IMR-90 (cell line): Measurements from ENCODE around the gene FEN1. TPM values are rescaled to one million over a fixed set of nuclear protein-coding genes. Genes with fewer than 3 reads are reported as not detected.

Source experiments
- ATAC-seq: fragments of 200-7000 bp; cut with Tn5 transposase; 2 replicates; pipeline ENCODE4 v1.9.1; 2020; ENCODE audit warnings: low read depth, mild to moderate bottlenecking, moderate library complexity
- BruUV-seq: library from RNA; stranded (reverse); fragments of 400-500 nt; replicated peaks from 2 replicates; lab custom pipeline; 2021; lab: Mats Ljungman, UMichigan
- CTCF ChIA-PET: fragments of 300-600 bp; formaldehyde crosslinking; extraction: SDS; loops from one replicate; lab custom pipeline; 2021; ENCODE audit warnings: antibody characterized with exemption; lab: Yijun Ruan, JAX
- POLR2A ChIA-PET: fragments of 300-600 bp; sonication (Branson Sonifier 250); formaldehyde crosslinking; loops from one replicate; lab custom pipeline; 2022; ENCODE audit warnings: antibody characterized with exemption; ENCODE audit not compliant: unreplicated experiment; lab: Charles Lee
- DNase-seq: peaks from one replicate; pipeline ENCODE4 v3.0.0; 2013
- H2AFZ ChIP-seq: replicated peaks from 2 replicates; pipeline ENCODE3; 2013; ENCODE audit warnings: low read length, mild to moderate bottlenecking; ENCODE audit not compliant: poor library complexity
- H2AK5ac ChIP-seq: 2 replicates; pipeline ENCODE4 v1.6.1; 2013; ENCODE audit warnings: low read depth, low read length, inconsistent platforms
- H2AK9ac ChIP-seq: replicated peaks from 2 replicates; pipeline ENCODE3; 2013; ENCODE audit warnings: mild to moderate bottlenecking, low read depth, low read length, moderate library complexity; ENCODE audit not compliant: poor library complexity
- H2BK120ac ChIP-seq: 2 replicates; pipeline ENCODE4 v1.6.1; 2013; ENCODE audit warnings: low read depth, low read length, inconsistent platforms
- H2BK15ac ChIP-seq: 3 replicates; pipeline ENCODE4 v1.6.1; 2013; ENCODE audit warnings: low read depth, low read length, inconsistent platforms
- H2BK20ac ChIP-seq: 2 replicates; pipeline ENCODE4 v1.6.1; 2013; ENCODE audit warnings: low read depth, mild to moderate bottlenecking, inconsistent platforms, low read length, moderate library complexity
- H2BK5ac ChIP-seq: 2 replicates; pipeline ENCODE4 v1.6.1; 2013; ENCODE audit warnings: mild to moderate bottlenecking, low read depth, low read length, inconsistent platforms; ENCODE audit not compliant: poor library complexity, severe bottlenecking
- H3K14ac ChIP-seq: replicated peaks from 2 replicates; pipeline ENCODE4 v1.6.1; 2013; ENCODE audit warnings: low read depth, low read length, inconsistent platforms
- H3K18ac ChIP-seq: 2 replicates; pipeline ENCODE4 v1.6.1; 2013; ENCODE audit warnings: low read depth, low read length, control low read depth
- H3K23ac ChIP-seq: 2 replicates; pipeline ENCODE4 v1.6.1; 2013; ENCODE audit warnings: low read depth, low read length, inconsistent platforms
- H3K27ac ChIP-seq: 2 replicates; pipeline ENCODE4 v1.5.1; 2013; ENCODE audit warnings: mild to moderate bottlenecking, control low read depth, low read length; ENCODE audit not compliant: insufficient read depth
- H3K27me3 ChIP-seq: 2 replicates; pipeline ENCODE4 v1.6.1; 2013; ENCODE audit warnings: low read length; ENCODE audit not compliant: control insufficient read depth, insufficient read depth
- H3K36me3 ChIP-seq: 2 replicates; pipeline ENCODE4 v1.6.1; 2013; ENCODE audit warnings: low read length, mixed read lengths; ENCODE audit not compliant: control insufficient read depth, insufficient read depth
- H3K4ac ChIP-seq: 2 replicates; pipeline ENCODE4 v1.6.1; 2013; ENCODE audit warnings: low read depth, low read length, inconsistent platforms
- H3K4me1 ChIP-seq: 2 replicates; pipeline ENCODE4 v1.6.1; 2013; ENCODE audit warnings: low read length, mixed read lengths; ENCODE audit not compliant: control insufficient read depth, insufficient read depth
- H3K4me2 ChIP-seq: 2 replicates; pipeline ENCODE4 v1.6.1; 2013; ENCODE audit warnings: low read depth, mild to moderate bottlenecking, control low read depth, low read length, moderate library complexity
- H3K4me3 ChIP-seq: 2 replicates; pipeline ENCODE4 v1.5.1; 2013; ENCODE audit warnings: low read depth, mild to moderate bottlenecking, control low read depth, low read length, moderate library complexity; ENCODE audit not compliant: insufficient read depth
- H3K56ac ChIP-seq: 2 replicates; pipeline ENCODE4 v1.6.1; 2013; ENCODE audit warnings: low read length, inconsistent platforms; ENCODE audit not compliant: insufficient read depth; ENCODE audit errors: extremely low read depth
- H3K79me1 ChIP-seq, 2 experiments: 2 replicates each; pipeline ENCODE4 v1.6.1; 2013; ENCODE audit warnings: low read length in 2 of 2, inconsistent platforms in 1 of 2, low read depth in 1 of 2
- H3K9ac ChIP-seq: 2 replicates; pipeline ENCODE4 v1.6.1; 2013; ENCODE audit warnings: low read depth, low read length, control low read depth
- H3K9me1 ChIP-seq: 2 replicates; pipeline ENCODE4 v1.6.1; 2013; ENCODE audit warnings: low read length, inconsistent platforms; ENCODE audit not compliant: insufficient read depth
- H3K9me3 ChIP-seq: 2 replicates; pipeline ENCODE4 v1.6.1; 2013; ENCODE audit warnings: low read length; ENCODE audit not compliant: control insufficient read depth, insufficient read depth
- H4K20me1 ChIP-seq: 2 replicates; pipeline ENCODE4 v1.6.1; 2013; ENCODE audit warnings: low read length, inconsistent platforms; ENCODE audit not compliant: insufficient read depth
- H4K5ac ChIP-seq: 2 replicates; pipeline ENCODE4 v1.6.1; 2013; ENCODE audit warnings: mild to moderate bottlenecking, low read depth, low read length, control low read depth
- H4K8ac ChIP-seq, 2 experiments: 2 replicates each; pipeline ENCODE4 v1.6.1; 2013; ENCODE audit warnings: low read depth in 2 of 2, low read length in 2 of 2, control low read depth in 1 of 2, inconsistent platforms in 1 of 2
- H4K91ac ChIP-seq: 2 replicates; pipeline ENCODE4 v1.6.1; 2013; ENCODE audit warnings: low read depth, low read length, inconsistent platforms; ENCODE audit not compliant: insufficient read depth
- BHLHE40 ChIP-seq: fragments of 150-350 bp; IDR thresholded peaks from 2 replicates; pipeline ENCODE4 v1.6.1; 2016; ENCODE audit warnings: mild to moderate bottlenecking, low read depth, low read length
- CEBPB ChIP-seq: IDR thresholded peaks from 2 replicates; pipeline ENCODE4 v1.6.1; 2012; ENCODE audit warnings: low read depth, low read length, improper control_type of control experiment
- CHD1 ChIP-seq: IDR thresholded peaks from 2 replicates; pipeline ENCODE4 v1.6.1; 2012; ENCODE audit warnings: low read depth, low read length, improper control_type of control experiment
- ELK1 ChIP-seq: fragments of 150-350 bp; IDR thresholded peaks from 2 replicates; pipeline ENCODE4 v1.6.1; 2016; ENCODE audit warnings: low read depth, mild to moderate bottlenecking, low read length, moderate library complexity, borderline replicate concordance
- MAFK ChIP-seq: IDR thresholded peaks from 2 replicates; pipeline ENCODE4 v1.6.1; 2012; ENCODE audit warnings: low read depth, low read length, improper control_type of control experiment
- MAZ ChIP-seq: IDR thresholded peaks from 2 replicates; pipeline ENCODE4 v1.6.1; 2012; ENCODE audit warnings: low read depth, mild to moderate bottlenecking, low read length, improper control_type of control experiment, moderate library complexity, borderline replicate concordance
- MXI1 ChIP-seq: IDR thresholded peaks from 2 replicates; pipeline ENCODE4 v1.6.1; 2012; ENCODE audit warnings: low read depth, mild to moderate bottlenecking, low read length, moderate library complexity, borderline replicate concordance
- NFE2L2 ChIP-seq: fragments of 150-350 bp; IDR thresholded peaks from 2 replicates; pipeline ENCODE4 v1.6.1; 2016; ENCODE audit warnings: low read depth, mild to moderate bottlenecking, low read length
- RCOR1 ChIP-seq: IDR thresholded peaks from 2 replicates; pipeline ENCODE4 v1.6.1; 2012; ENCODE audit warnings: mild to moderate bottlenecking, low read length, improper control_type of control experiment; ENCODE audit not compliant: insufficient replicate concordance
- RFX5 ChIP-seq: IDR thresholded peaks from 2 replicates; pipeline ENCODE4 v1.8.0; 2012; ENCODE audit warnings: low read depth, mild to moderate bottlenecking, low read length, moderate library complexity
- SMC3 ChIP-seq: fragments of 150-350 bp; IDR thresholded peaks from 2 replicates; pipeline ENCODE4 v1.6.1; 2016; ENCODE audit warnings: low read depth, mild to moderate bottlenecking, antibody characterized with exemption, low read length, moderate library complexity
- USF2 ChIP-seq: fragments of 150-350 bp; IDR thresholded peaks from 2 replicates; pipeline ENCODE4 v1.6.1; 2017; ENCODE audit warnings: mild to moderate bottlenecking, antibody characterized with exemption, low read length, low read depth
- WGBS, 2 experiments: methylation state at CpG; one replicate each; pipeline versions ENCODE4 v1.1.5 to v1.1.7; 2013; ENCODE audit warnings: missing lambda C conversion rate in 2 of 2; ENCODE audit not compliant: insufficient read length in 1 of 2; ENCODE audit errors: extremely low coverage in 2 of 2; 5-methylcytosine and 5-hydroxymethylcytosine counted together
- dilution Hi-C: fragments of 300-500 bp; cut with HindIII; formaldehyde crosslinking; loops from one replicate; pipeline ENCODE4 v1.14.3; 2018; ENCODE audit warnings: low sequenced_read_pairs; ENCODE audit not compliant: unreplicated experiment
- in situ Hi-C: fragments of 300-500 bp; cut with MboI; formaldehyde crosslinking; loops from 3 replicates; pipeline ENCODE4 v1.14.3; 2019; ENCODE audit warnings: low sequenced_read_pairs, inconsistent platforms, mixed read lengths
- intact Hi-C: fragments of 100-400 bp; cut with micrococcal nuclease; formaldehyde crosslinking; loops from 2 replicates; pipeline ENCODE4 v1.10.0; 2022
- polyA plus RNA-seq, 3 experiments: library from polyadenylated mRNA; depleted of rRNA; stranded (reverse); fragments of >200 nt; gene quantifications; 2 replicates each; pipeline ENCODE4 v1.2.3, GENCODE V29; 2012; ENCODE audit warnings: low replicate concordance in 1 of 3
- total RNA-seq: library from RNA; depleted of rRNA; stranded (reverse); fragments of >200 nt; gene quantifications from 2 replicates; pipeline ENCODE4 v1.2.3, GENCODE V29; 2012

Gene FEN1
- total and polyA plus RNA-seq, 2 of the 4 experiments (the other 2 are of a cell fraction), result 23.0 to 41.9 TPM

- H3K4me3 ChIP-seq, result no peak overlapping the region
- H3K18ac ChIP-seq, result no peak overlapping the region
- 90% methylated on average over 2 of the region's 7 CpGs; no CpG with 5 or more reads in 1 of the 2 experiments for WGBS, 2 experiments
- no peak overlapping the region for H2BK5ac ChIP-seq
- H3K4ac ChIP-seq, result no peak overlapping the region
- peaks cover 4% of the 10 kb centered on the region; the same call in 1 of the 2 replicates for H3K36me3 ChIP-seq
- H2AK9ac ChIP-seq, result no peak overlapping the region
- H2BK20ac ChIP-seq, result no peak overlapping the region
- H3K9me3 ChIP-seq, result no peaks in the 10 kb centered on the region
- no TSS peak for BruUV-seq
- no peak overlapping the region for H3K56ac ChIP-seq
- CTCF ChIA-PET, result interaction anchor here (1.4 kb wide), 1 partner anchor 275 kb away, joined by 3 read pairs; no protein-coding TSS in a partner anchor
- DNase-seq (no peak), ATAC-seq (no peak)
- POLR2A ChIA-PET, result no interaction called here
- H3K4me2 ChIP-seq, result no peak overlapping the region
- no peak overlapping the region for H2AFZ ChIP-seq
- in situ Hi-C loops (no loop called here), dilution Hi-C loops (no loop called here), intact Hi-C loops (no loop called here)
- no peak overlapping the region for H3K27ac ChIP-seq
- H2BK120ac ChIP-seq, result no peak overlapping the region
- H3K23ac ChIP-seq, result no peak overlapping the region
- peaks cover 20 to 87% of the 10 kb centered on the region in 2 experiments for H3K79me1 ChIP-seq
- peaks cover 24% of the 10 kb centered on the region for H3K9me1 ChIP-seq
- H2BK15ac ChIP-seq, result no peak overlapping the region
- no peak overlapping the region for H4K8ac ChIP-seq
- H4K20me1 ChIP-seq, result peaks cover 50% of the 10 kb centered on the region; the same call in 1 of the 2 replicates
- H3K9ac ChIP-seq, result no peak overlapping the region
- H3K14ac ChIP-seq, result no peak overlapping the region
- no peaks in the 10 kb centered on the region for H3K27me3 ChIP-seq
- H3K4me1 ChIP-seq, result peaks cover 15% of the 10 kb centered on the region; the same call in 1 of the 2 replicates
- H2AK5ac ChIP-seq, result no peak overlapping the region
- H4K5ac ChIP-seq, result no peak overlapping the region
- no peak overlapping the region for H4K91ac ChIP-seq
- TF ChIP-seq USF2 (no peak), MAFK (no peak), BHLHE40 (no peak), CHD1 (no peak), RCOR1 (no peak), CEBPB (no peak), RFX5 (no peak), SMC3 (no peak), ELK1 (no peak), MAZ (no peak), NFE2L2 (no peak), MXI1 (no peak)
Measured at GRCh38 chr11:61832754-61833153, 40.0 kb downstream of the FEN1 start.
